Astrocyte (in vitro differentiated cells and primary cell): ENCODE data around the gene KRIT1.

Source experiments
- EZH2 ChIP-seq: IDR thresholded peaks from 2 replicates; pipeline ENCODE4 v1.6.1; 2012; ENCODE audit warnings: mild to moderate bottlenecking, low read length, inconsistent platforms; ENCODE audit not compliant: insufficient read depth
- TF ChIP-seq, protein P1 (sequence below): IDR thresholded peaks from 2 replicates; pipeline ENCODE4 v1.5.1; 2011; ENCODE audit warnings: low read depth, mild to moderate bottlenecking, inconsistent platforms, low read length, moderate library complexity; ENCODE audit not compliant: insufficient read depth

DNA sequence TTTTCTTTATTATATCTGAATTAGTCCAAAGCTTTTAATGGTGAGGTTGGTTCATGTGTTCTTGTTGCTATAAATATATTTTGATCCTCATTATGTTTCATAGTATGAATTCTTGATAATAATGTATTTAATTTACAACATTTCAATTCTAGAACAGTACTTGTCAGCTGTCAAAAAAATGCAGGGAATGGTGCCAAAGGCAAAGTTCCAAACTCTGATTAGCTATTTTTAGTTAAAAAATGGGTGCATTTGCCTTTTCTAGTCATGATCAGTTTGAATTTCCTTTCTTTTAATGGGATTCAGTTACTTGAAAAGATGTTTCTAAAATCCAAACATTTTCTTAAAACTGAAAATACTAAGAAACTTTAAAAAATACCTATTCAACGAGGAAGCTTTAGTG lies 49.7 kb upstream of the KRIT1 start:
- TF ChIP-seq, protein P1, sequence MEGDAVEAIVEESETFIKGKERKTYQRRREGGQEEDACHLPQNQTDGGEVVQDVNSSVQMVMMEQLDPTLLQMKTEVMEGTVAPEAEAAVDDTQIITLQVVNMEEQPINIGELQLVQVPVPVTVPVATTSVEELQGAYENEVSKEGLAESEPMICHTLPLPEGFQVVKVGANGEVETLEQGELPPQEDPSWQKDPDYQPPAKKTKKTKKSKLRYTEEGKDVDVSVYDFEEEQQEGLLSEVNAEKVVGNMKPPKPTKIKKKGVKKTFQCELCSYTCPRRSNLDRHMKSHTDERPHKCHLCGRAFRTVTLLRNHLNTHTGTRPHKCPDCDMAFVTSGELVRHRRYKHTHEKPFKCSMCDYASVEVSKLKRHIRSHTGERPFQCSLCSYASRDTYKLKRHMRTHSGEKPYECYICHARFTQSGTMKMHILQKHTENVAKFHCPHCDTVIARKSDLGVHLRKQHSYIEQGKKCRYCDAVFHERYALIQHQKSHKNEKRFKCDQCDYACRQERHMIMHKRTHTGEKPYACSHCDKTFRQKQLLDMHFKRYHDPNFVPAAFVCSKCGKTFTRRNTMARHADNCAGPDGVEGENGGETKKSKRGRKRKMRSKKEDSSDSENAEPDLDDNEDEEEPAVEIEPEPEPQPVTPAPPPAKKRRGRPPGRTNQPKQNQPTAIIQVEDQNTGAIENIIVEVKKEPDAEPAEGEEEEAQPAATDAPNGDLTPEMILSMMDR, result no peak
- TF ChIP-seq EZH2, result no peak
